Left lung (tissue), 10 donors: ENCODE results near the gene ARHGAP8. TPM values are rescaled to one million over a fixed set of nuclear protein-coding genes. Genes with fewer than 3 reads are reported as not detected.

Experiments
- ATAC-seq: fragments of 200-7000 bp; cut with Tn5 transposase; one replicate; pipeline ENCODE4 v1.9.1; 2020; ENCODE audit warnings: moderate library complexity
- DNase-seq, 4 donors: peaks; one replicate each; pipeline ENCODE4 v3.0.0-alpha.2; 2013 to 2020
- H3K27ac ChIP-seq, 2 donors: fragments of 200-600 bp; sonication (generic) in 1 of 2; one replicate each; pipeline versions ENCODE4 v1.5.0 to v1.8.0; 2020 to 2021
- H3K27me3 ChIP-seq, 2 donors: fragments of 200-600 bp; sonication (generic) in 1 of 2; one replicate each; pipeline versions ENCODE4 v1.5.0 to v1.8.0; 2020 to 2021
- H3K36me3 ChIP-seq, 2 donors: fragments of 200-600 bp; sonication (generic) in 1 of 2; one replicate each; pipeline versions ENCODE4 v1.5.0 to v1.8.0; 2020 to 2021
- H3K4me1 ChIP-seq, 2 donors: fragments of 200-600 bp; one replicate each; pipeline ENCODE4 v1.8.0; 2021
- H3K4me3 ChIP-seq, 2 donors: fragments of 200-600 bp; sonication (generic) in 1 of 2; one replicate each; pipeline versions ENCODE4 v1.5.0 to v1.8.0; 2020 to 2021; ENCODE audit warnings: mild to moderate bottlenecking in 1 of 2
- H3K9me3 ChIP-seq, 2 donors: fragments of 200-600 bp; sonication (generic) in 1 of 2; one replicate each; pipeline versions ENCODE4 v1.5.0 to v1.8.0; 2020 to 2021
- intact Hi-C, 2 donors: fragments of 100-400 bp; cut with DNase I; formaldehyde crosslinking; loops; one replicate each; pipeline versions ENCODE4 v1.11.2 to v1.14.2; 2022
- polyA plus RNA-seq, 6 donors: library from polyadenylated mRNA; unstranded; fragments of 120-200 nt; gene quantifications; one replicate each; pipeline ENCODE4 v1.2.1, GENCODE V29; 2013; ENCODE audit not compliant: insufficient read length in 6 of 6
- total RNA-seq, 2 donors: library from RNA; stranded (reverse); fragmentation: NEBNext Ultra II Directional; extraction: Animal tissue kit (Norgen Biotek cat#: 25700); gene quantifications; one replicate each; pipeline ENCODE4 v1.2.1, GENCODE V29; 2021
- TF ChIP-seq, protein P1 (sequence below), 2 donors: fragments of 200-600 bp; sonication (generic) in 1 of 2; IDR thresholded peaks; one replicate each; pipeline versions ENCODE4 v1.5.0 to v1.8.0; 2021; ENCODE audit warnings: antibody characterized with exemption in 2 of 2
- donor health status: DM: no; HTN: yes; CAD: no.
- donor health status: DM: no; HTN: no; CAD: no.

Gene ARHGAP8
- total and polyA plus RNA-seq, 8 donors, result 18.3 to 47.0 (median 35.0) TPM

- no peak overlapping the region for H3K27ac ChIP-seq
- no peaks in the 10 kb centered on the region for H3K27me3 ChIP-seq
- no peaks in the 10 kb centered on the region for H3K36me3 ChIP-seq
- H3K4me3 ChIP-seq, result no peak overlapping the region
- H3K9me3 ChIP-seq, result peaks cover 0 to 16% of the 10 kb centered on the region in 2 donors
- TF ChIP-seq, protein P1, sequence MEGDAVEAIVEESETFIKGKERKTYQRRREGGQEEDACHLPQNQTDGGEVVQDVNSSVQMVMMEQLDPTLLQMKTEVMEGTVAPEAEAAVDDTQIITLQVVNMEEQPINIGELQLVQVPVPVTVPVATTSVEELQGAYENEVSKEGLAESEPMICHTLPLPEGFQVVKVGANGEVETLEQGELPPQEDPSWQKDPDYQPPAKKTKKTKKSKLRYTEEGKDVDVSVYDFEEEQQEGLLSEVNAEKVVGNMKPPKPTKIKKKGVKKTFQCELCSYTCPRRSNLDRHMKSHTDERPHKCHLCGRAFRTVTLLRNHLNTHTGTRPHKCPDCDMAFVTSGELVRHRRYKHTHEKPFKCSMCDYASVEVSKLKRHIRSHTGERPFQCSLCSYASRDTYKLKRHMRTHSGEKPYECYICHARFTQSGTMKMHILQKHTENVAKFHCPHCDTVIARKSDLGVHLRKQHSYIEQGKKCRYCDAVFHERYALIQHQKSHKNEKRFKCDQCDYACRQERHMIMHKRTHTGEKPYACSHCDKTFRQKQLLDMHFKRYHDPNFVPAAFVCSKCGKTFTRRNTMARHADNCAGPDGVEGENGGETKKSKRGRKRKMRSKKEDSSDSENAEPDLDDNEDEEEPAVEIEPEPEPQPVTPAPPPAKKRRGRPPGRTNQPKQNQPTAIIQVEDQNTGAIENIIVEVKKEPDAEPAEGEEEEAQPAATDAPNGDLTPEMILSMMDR (IDR thresholded peaks at IDR 0.05), result no peak
- intact Hi-C loops, result no loop called here
- DNase-seq, result no peak
- no peak for ATAC-seq
- no peaks in the 10 kb centered on the region for H3K4me1 ChIP-seq
These were observed 126.3 kb downstream of the ARHGAP8 start for GRCh38 chr22:44878483-44879300.

DNA sequence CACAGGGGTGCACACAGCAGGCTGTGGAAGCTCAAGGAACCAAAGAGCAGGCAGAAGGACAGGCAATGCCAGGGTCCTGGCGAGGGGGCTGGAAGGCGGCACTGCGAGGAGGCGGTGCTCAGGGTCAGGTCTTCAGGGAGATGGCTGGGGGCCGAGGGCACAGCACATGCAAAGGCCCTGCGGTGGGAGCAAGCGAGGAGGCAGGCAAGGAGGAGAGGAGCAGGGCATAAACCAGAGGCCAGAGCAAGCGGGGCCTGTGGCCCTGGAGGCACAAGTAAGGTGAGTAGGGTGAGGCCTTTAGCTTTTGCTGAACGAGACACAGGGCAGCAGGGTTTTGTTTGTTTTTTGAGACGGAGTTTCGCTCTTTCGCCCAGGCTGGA, 126.9 kb downstream of the ARHGAP8 start:
- Histone ChIP-seq H3K9me3 (peaks cover 0 to 16% of the 10 kb centered on the region in 2 donors), H3K4me1 (no peaks in the 10 kb centered on the region), H3K27ac (no peak overlapping the region), H3K36me3 (no peaks in the 10 kb centered on the region), H3K27me3 (no peaks in the 10 kb centered on the region), H3K4me3 (no peak overlapping the region)
- DNase-seq (no peak), ATAC-seq (no peak)
- TF ChIP-seq, protein P1 (IDR thresholded peaks at IDR 0.05), result no peak
- intact Hi-C loops, result no loop called here

GRCh38 chr22:44880610-44881290, 128.4 kb downstream of the ARHGAP8 start:
- Histone ChIP-seq H3K4me3 (no peak overlapping the region), H3K36me3 (no peaks in the 10 kb centered on the region), H3K27ac (no peak overlapping the region), H3K4me1 (no peaks in the 10 kb centered on the region), H3K9me3 (peaks cover 0 to 16% of the 10 kb centered on the region in 2 donors), H3K27me3 (no peaks in the 10 kb centered on the region)
- TF ChIP-seq, protein P1 (IDR thresholded peaks at IDR 0.05), result no peak
- intact Hi-C loops, result no loop called here
- DNase-seq (no peak), ATAC-seq (no peak)

GRCh38 chr22:44881624-44882023, 129.2 kb downstream of the ARHGAP8 start:
- Histone ChIP-seq H3K4me3 (no peak overlapping the region), H3K36me3 (no peaks in the 10 kb centered on the region), H3K4me1 (no peaks in the 10 kb centered on the region), H3K27ac (no peak overlapping the region), H3K27me3 (no peaks in the 10 kb centered on the region), H3K9me3 (peaks cover 0 to 14% of the 10 kb centered on the region in 2 donors)
- intact Hi-C loops, result no loop called here
- no peak for ATAC-seq
- no peak for DNase-seq
- TF ChIP-seq, protein P1 (IDR thresholded peaks at IDR 0.05), result no peak

DNA sequence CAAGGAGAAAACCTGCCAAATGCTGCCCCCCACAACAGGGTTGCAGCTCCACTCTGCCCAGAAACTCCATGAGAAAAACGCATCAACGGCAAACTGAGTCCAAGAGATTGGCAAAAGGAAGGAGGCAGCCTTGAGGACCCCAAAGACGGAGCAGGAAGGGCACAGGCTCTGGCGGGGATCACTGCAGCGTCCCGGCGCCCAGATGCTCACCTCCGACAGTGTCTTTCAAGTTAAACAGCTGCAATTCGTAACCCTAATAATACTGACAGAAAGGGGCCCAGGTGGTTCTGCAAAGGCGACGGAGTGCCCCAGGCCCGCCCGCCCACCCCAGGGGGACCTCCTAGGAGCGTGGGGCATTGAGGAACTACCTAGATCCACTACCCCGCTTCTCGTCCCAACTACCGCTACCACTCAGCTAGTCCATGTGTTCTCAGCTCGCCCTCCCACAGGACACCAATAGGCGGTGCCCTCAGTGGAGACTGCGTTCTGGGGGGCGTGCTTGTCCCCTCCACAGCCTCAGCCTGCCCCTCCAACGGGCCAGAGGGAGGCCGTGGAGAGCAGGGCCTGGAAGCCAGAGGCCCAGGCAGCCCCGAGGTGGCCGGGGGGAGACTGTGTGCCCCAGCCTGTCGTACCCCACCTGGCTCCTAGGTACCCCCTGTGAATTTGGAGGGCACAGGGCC, 130.0 kb downstream of the ARHGAP8 start:
- Histone ChIP-seq H3K9me3 (peaks cover 0 to 8% of the 10 kb centered on the region in 2 donors), H3K27me3 (no peaks in the 10 kb centered on the region), H3K4me3 (no peak overlapping the region), H3K27ac (no peak overlapping the region), H3K36me3 (no peaks in the 10 kb centered on the region), H3K4me1 (no peaks in the 10 kb centered on the region)
- ATAC-seq (no peak), DNase-seq (peak in 1 of 4 donors; percentile 46)
- TF ChIP-seq, protein P1 (IDR thresholded peaks at IDR 0.05), result no peak
- intact Hi-C loops, result no loop called here
